GM21390 (cell line): ENCODE data around the gene SMCO4.

Experiments used
- ATAC-seq: cut with Tn5 transposase; IDR thresholded peaks from one replicate; pipeline ENCODE4 v1.9.1; 2021; ENCODE audit not compliant: unreplicated experiment

SMCO4 gene

GRCh38 chr11:93505703-93506102 is 37.5 kb downstream of the SMCO4 start:
- no peak for ATAC-seq

- no peak for ATAC-seq
These were observed 38.8 kb downstream of the SMCO4 start for GRCh38 chr11:93504110-93505095.

- no peak for ATAC-seq
These were observed 41.3 kb downstream of the SMCO4 start for GRCh38 chr11:93501856-93502255.

GRCh38 chr11:93500759-93501158 is 42.4 kb downstream of the SMCO4 start:
- no peak for ATAC-seq

- no peak for ATAC-seq
These were observed 44.5 kb downstream of the SMCO4 start for GRCh38 chr11:93498641-93499040.

- ATAC-seq: no peak
These were observed 45.0 kb downstream of the SMCO4 start for GRCh38 chr11:93498161-93498560.

- no peak for ATAC-seq
These were observed 45.6 kb downstream of the SMCO4 start for GRCh38 chr11:93497596-93497995.

- no peak for ATAC-seq
These were observed 48.8 kb downstream of the SMCO4 start for GRCh38 chr11:93494357-93494756.

- ATAC-seq: no peak
These were observed 49.8 kb downstream of the SMCO4 start for GRCh38 chr11:93493252-93493897.

- no peak for ATAC-seq
These were observed 50.5 kb downstream of the SMCO4 start for GRCh38 chr11:93492464-93493251.

- ATAC-seq: no peak
These were observed 51.2 kb downstream of the SMCO4 start for GRCh38 chr11:93491973-93492372.

- no peak for ATAC-seq
These were observed 52.1 kb downstream of the SMCO4 start for GRCh38 chr11:93490996-93491618.

GRCh38 chr11:93489841-93490240 is 53.4 kb downstream of the SMCO4 start:
- ATAC-seq: no peak

- ATAC-seq: no peak
These were observed 56.1 kb downstream of the SMCO4 start for GRCh38 chr11:93487032-93487483.

GRCh38 chr11:93485983-93486382 is 57.2 kb downstream of the SMCO4 start:
- ATAC-seq: no peak

GRCh38 chr11:93484716-93485115 is 58.5 kb downstream of the SMCO4 start:
- no peak for ATAC-seq

- no peak for ATAC-seq
These were observed 60.6 kb downstream of the SMCO4 start for GRCh38 chr11:93482556-93482955.

GRCh38 chr11:93481696-93482095 is 61.5 kb downstream of the SMCO4 start:
- ATAC-seq: no peak

GRCh38 chr11:93481279-93481678 is 61.9 kb downstream of the SMCO4 start:
- ATAC-seq: no peak

- ATAC-seq: no peak
These were observed 62.4 kb downstream of the SMCO4 start for GRCh38 chr11:93480756-93481155.

- ATAC-seq: no peak
These were observed 62.9 kb downstream of the SMCO4 start for GRCh38 chr11:93480256-93480655.
